ENCODE results near the gene JAKMIP2.
"Not testable (repeated sequence)": the region's sequence is repeated elsewhere in the genome, so short reads cannot be mapped to it uniquely, and the experiment has no call there.

The JAKMIP2 gene

DNA sequence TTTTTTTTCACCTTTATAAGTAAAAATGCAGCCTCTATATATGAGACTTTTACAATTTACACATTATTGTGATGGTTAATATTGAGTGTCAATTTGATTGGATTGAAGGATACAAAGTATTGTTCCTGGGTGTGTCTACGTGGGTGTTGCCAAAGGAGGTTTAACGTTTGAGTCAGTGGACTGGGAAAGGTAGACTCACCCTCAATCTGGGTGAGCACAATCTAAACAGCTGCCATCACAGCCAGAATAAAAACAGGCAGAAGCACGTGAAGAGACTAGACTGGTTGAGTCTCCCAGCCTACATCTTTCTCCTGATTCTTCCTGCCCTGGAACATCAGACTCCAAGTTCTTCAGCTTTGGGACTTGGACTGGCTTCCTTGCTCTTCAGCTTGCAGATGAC is 139.9 kb downstream of the JAKMIP2 start:
- no peak for DNase-seq

DNA sequence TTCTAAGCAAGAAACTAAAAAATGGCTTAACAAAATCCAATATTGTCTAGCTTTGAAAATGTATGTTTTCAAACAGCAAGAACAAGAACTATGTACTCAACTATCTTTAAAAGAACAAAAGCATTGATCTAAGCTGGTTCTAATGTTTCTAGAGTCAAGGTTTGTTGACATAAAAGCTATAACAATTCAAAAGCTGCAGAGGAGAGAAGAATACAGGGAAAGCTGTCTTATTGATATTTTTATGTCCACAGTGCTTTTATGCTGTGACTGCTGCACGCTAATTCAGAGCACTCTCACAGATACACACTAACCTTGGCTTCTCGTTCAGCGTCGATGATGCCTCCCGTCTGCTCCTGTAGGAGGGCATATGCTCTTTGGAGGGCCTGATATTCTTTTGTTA is 143.2 kb downstream of the JAKMIP2 start:
- DNase-seq: no peak

DNA sequence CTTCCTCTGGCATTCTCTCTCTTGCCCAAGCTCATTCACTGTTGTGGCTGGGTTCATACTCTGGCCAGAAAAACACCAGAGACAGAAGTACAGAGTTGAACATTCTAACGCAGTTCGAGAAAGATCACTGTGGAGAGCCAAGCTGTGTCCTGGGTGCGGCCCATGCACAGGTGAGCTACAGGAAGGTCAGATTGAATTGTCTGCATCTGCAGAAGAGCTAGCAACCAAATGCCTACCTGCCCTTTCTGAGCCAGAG is 145.9 kb downstream of the JAKMIP2 start:
- no peak for DNase-seq

- no peak for DNase-seq
Observed at GRCh38 chr5:147635882-147636728, 146.4 kb downstream of the JAKMIP2 start.

GRCh38 chr5:147635439-147635838 is 147.1 kb downstream of the JAKMIP2 start:
- not testable (repeated sequence) for DNase-seq

DNA sequence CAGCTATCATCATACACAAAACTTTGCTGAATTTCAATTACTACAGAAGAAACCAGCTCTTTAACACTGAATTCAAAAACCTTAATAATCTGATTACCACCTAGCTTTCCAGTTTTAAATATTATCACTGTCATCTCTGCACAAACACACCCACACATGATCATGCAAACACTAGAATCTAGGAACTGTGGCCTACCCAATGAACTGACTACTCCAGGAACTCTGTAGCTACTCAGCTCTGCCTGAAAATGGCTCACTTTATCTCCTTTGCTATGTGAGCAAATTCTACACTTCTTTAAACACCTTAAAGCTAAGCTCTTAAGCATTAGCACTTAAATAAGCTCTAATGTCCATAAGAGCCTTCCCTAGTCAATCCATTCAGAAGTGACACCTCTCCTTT is 149.4 kb downstream of the JAKMIP2 start:
- no peak for DNase-seq

GRCh38 chr5:147631428-147632003 is 151.0 kb downstream of the JAKMIP2 start:
- no peak for DNase-seq

- DNase-seq: no peak
Observed at GRCh38 chr5:147629196-147629595, 153.3 kb downstream of the JAKMIP2 start.

DNA sequence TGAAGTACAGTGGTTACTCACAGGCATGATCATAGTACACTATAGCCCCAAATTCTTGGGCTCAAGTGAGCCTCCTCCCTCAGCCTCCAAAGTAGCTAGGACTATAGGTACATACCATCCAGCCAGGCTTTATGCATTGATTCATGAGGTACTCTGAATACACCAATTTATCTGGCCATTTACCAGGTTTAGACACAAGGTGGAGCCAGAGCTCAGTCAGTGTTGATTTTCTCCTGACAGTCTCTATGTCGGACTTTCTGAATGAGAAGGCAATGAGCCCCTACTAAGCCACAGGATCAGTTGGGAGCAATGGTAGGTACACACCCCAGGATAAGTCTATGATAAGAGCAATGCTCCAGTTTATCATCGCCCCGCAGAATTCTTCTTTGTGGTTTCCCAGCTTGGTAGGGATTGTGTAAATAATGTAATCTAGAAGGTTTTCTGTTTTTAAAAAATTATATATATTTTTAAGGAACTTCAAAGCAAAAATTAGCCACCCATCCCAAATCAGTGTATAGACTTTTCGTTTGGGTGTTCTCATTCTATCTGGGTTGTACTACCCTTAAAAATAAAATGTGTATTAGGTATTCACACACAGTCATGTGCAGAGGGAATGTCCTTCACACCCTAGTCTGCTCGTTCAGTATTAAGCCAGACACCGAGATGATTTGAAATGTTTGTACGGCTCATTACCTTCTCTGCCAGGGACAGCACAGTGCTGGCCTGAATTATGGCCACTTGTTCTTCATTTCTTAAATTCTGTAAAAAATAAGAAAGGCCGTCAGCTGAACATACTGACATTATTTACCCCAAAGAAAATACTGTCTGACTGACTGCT is 154.3 kb downstream of the JAKMIP2 start:
- peak; percentile 12 to 72 for DNase-seq

GRCh38 chr5:147626464-147626863 is 156.1 kb downstream of the JAKMIP2 start:
- no peak for DNase-seq

DNA sequence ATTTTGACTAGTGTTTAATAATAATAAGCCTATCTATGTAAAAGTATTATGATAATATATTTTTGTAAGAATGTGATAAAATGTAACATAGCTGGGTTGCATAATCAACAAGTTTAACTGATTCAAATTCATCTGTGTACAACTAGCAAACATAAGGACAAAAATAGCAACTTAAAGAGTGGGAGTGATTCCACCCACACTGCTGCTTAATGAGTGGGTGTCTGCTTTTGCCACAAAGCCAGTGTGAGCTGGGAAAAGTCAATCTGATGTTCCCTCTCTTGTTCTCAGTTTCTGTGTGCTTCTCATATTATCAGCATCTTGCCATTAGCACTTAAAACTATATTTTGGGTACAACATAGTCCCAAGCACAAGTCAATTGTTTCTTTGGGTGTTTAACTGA is 161.5 kb downstream of the JAKMIP2 start:
- DNase-seq: no peak

DNA sequence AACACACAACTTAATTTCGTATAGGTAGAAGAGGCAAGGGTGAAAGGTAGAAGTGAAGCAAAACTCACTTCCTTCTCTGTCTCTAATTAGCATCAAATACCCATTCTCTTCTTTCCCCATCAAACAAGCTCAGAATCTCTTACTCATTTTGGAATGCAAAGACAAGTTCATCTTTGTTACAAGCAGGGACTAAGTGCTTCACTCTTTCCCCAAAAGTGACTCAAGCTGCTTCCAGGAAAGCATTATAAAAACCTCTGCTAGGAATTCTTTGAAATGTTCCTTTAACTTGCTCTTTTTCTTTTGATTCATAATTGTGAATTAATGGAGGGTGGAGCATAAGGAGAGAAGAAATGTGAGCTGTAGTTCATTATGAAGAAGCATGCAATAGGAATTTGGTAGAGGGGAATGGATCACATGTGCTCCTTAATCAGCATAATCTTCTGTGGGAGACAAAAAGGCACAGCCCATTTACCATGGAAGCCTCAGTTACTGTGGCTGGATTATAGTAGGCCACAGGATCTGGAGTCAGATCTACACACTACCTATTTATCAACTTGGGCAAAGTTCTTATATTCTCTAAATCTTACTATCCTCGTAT is 163.1 kb downstream of the JAKMIP2 start:
- DNase-seq: no peak

DNA sequence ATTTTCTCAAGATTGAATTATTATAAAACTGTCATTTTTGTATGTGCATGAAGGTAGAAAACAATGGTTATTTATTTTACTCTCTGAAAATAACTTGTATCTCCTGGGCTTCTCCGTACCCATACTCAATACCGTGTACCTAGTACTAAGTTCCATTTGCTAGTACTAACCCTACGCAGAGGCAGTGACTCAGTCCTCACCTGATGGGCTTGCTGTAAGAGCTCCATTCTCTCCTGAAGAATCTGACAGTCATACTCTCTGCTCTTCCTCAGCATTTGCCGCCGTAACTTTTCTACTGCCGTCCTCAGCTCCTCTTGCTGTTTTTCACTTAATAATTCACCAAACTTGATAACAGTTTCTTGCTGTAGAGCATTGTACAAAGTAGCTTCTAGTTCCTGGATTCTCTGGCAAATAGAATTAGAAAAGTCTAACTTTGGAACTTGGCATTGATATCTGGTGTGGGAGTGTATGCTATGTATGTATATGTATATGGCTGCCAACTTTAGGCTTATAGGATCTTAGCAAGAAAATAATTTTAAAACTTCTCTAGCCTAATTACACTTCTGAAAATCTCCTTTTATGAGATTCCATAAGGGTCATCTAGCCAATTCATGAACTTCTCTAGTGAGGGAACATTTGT is 164.7 kb downstream of the JAKMIP2 start:
- DNase-seq: no peak

DNA sequence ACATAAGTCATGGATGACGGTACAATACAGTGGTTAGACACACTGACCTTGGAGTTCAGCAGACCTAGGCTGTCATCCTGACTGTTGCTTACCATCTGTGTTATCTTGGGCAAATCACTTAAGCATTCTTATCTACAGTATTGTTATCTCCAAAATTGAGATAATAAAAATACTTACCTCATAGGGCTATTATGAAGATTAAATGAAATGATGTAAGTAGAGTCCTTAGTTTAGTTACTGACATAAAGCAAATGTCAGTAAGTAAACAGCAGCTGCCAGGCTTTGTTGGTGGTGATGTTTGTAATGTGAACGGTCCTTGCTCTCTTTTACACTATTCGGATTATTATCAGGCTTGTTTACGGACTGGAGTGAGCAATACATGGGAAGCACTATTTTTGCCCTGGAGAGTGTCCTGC is 165.3 kb downstream of the JAKMIP2 start:
- no peak for DNase-seq

DNA sequence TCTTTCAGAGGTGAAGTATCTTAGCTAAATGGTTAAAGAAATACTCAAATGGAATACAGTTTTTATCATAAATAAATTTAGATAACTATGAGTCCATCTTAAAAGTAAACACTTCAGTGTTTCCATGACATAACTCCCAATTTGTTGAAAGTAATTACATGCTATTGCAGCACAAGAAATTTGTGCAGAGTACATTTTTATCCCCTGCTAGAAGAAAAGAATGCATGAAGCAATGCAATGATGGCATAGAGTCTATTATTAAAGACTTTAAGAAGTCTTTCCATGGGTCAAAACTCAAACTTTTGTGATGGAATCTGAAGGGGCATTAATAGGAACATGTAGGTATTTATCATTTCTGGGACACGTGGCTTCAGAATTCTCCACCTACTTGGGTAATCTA is 166.1 kb downstream of the JAKMIP2 start:
- no peak for DNase-seq

- no peak for DNase-seq
Observed at GRCh38 chr5:147613359-147613758, 169.2 kb downstream of the JAKMIP2 start.

- DNase-seq: no peak
Observed at GRCh38 chr5:147611483-147611882, 171.0 kb downstream of the JAKMIP2 start.

DNA sequence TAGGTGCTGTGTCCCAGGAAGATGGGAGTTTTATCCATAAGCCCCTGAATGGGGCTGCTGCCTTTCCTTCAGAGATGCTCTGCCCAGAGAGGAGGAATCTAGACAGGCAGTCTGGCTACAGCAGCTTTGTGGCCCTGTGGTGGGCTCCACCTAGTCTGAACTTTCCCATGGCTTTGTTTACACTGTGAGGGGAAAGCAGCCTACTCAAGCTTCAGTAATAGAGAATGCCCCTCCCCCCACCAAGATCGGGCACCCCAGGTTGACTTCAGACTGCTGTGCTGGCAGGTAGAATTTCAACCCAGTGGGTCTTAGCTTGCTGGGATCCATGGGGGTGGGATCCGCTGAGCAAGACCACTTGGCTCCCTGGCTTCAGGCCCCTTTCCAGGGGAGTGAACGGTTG is 171.7 kb downstream of the JAKMIP2 start:
- DNase-seq: no peak

DNA sequence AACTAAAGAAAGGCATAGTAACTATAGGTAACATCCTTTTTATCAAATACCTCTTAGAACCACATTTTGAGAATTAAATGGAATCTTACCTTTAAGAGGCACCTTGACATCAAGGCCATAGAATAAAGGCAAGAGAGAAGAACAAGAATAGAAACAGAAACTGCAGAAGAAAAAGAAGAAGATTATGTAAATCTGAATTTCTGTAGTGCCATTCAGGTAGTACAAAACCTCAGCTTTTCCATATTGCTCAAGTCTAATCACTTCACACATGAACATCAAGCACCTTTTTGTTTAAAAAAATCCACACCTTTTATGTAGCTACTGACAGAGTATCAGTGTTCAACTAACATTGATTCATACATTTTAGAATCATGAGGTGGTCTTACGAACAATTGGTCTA is 180.9 kb downstream of the JAKMIP2 start:
- no peak for DNase-seq

DNA sequence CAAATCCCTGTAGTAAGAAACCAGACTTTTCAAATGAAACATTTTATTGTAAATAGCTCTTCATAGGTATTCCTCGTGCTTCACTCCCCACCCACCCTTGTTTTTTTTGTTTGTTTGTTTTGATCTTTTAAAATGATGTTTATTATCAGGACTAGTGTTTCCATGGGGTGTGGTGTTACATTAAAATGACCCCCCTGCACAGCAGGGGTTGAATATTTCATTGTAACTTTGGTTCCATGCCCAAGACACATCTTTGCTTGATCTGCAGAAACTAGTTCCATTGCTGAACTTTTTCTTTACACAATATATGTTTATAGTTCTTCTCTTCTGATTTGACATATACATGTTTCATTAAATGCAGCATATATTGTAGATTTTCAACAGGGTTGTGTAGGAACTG is 191.4 kb downstream of the JAKMIP2 start:
- no peak for DNase-seq

DNA sequence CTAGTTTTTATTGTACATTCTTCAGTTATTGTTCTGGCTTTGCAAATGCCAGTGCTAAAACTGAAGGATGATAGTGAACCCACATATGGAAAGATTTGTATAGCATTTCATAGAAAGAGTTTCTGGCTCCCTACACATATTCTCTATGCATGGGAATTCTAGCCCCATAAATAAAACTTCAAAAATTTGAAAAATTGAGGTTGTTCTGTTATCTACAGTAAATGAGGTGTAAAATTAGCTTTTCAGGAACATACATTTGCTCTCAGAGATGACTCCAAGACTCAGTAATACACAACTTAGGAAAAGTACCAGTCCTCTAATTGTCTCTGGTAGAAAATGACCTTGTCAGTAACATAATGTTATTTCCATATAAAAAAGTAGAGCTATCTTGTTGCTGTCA is 192.4 kb downstream of the JAKMIP2 start:
- no peak for DNase-seq

DNA sequence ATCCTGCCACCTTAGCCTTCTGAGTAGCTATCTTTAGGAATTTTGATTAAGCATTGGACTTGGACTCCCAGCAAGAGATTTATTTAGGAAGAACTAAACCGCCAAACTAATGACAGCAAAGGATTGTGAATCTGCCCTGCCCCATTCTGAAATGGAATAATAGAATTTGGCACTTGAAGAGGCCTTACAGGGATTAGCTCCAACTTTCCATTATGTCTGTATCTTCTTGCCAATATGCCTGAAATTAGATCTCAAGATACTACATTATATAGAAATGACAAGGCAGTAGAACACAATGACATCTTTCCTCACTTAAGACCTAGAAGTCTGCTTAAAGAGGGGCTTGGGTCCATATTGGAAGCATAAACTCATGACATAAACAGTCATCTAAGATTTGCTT is 195.7 kb downstream of the JAKMIP2 start:
- DNase-seq: no peak

DNA sequence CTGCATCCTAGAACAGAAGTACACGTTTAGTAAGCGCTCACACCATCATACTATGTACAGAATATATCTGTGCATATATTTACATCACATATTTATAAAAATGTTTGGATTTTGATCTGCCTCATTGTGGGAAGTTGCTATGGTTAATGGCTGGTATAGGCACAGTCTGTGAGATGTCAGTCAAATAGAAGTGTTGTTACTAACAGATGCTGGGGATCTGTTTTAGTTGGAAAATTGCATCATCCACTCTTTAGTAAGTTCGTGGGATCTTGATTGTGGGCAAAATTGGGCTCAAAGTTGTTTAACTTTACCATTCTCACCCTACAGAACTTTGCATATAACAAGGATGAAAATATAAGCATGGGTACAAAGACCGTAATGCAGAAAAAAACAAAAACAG is 196.3 kb downstream of the JAKMIP2 start:
- no peak for DNase-seq
